Common myeloid progenitor, CD34-positive (primary cell): Measurements from ENCODE around the gene SLC4A11.
A peak's percentile ranks its signal among the peaks of the same experiment; 100 is the strongest.

Source experiments
- CTCF ChIA-PET: fragments of 350-600 bp; sonication (Branson Sonifier 250); formaldehyde crosslinking; loops from one replicate; lab custom pipeline; 2021; ENCODE audit warnings: antibody characterized with exemption; lab: Charles Lee
- POLR2A ChIA-PET: fragments of 350-600 bp; sonication (Branson Sonifier 250); formaldehyde crosslinking; loops from one replicate; lab custom pipeline; 2021; ENCODE audit warnings: antibody characterized with exemption; lab: Charles Lee
- DNase-seq, 3 donors: peaks; one replicate each; pipeline versions ENCODE4 v3.0.0 to v3.0.0-alpha.2; 2013
- H3K27ac ChIP-seq, 2 experiments: 1 replicate in 1 of 2; 2 replicates in 1 of 2; pipeline ENCODE4 v1.7.0; 2013; ENCODE audit warnings: inconsistent platforms in 2 of 2, low read length in 2 of 2, mild to moderate bottlenecking in 2 of 2, low read depth in 1 of 2, moderate library complexity in 1 of 2; ENCODE audit not compliant: severe bottlenecking in 2 of 2, insufficient read depth in 1 of 2, poor library complexity in 1 of 2
- H3K27me3 ChIP-seq, 5 experiments: replicated peaks in 2 of 5; 1 replicate in 3 of 5; 2 replicates in 2 of 5; pipeline versions ENCODE4 v1.6.1 to v1.7.0; 2013; ENCODE audit warnings: low read length in 4 of 5, mild to moderate bottlenecking in 2 of 5, moderate library complexity in 2 of 5, inconsistent platforms in 1 of 5; ENCODE audit not compliant: insufficient read depth in 5 of 5, control insufficient read depth in 4 of 5
- H3K36me3 ChIP-seq, 4 experiments: 1 replicate in 2 of 4; 2 replicates in 2 of 4; pipeline versions ENCODE4 v1.6.1 to v1.7.0; 2013; ENCODE audit warnings: low read length in 3 of 4, control low read depth in 1 of 4, mild to moderate bottlenecking in 1 of 4; ENCODE audit not compliant: control insufficient read depth in 4 of 4, insufficient read depth in 4 of 4
- H3K4me1 ChIP-seq, 4 experiments: 1 replicate in 3 of 4; 2 replicates in 1 of 4; pipeline versions ENCODE4 v1.6.1 to v1.7.1; 2013; ENCODE audit warnings: low read length in 3 of 4, mild to moderate bottlenecking in 3 of 4, control low read depth in 1 of 4, inconsistent platforms in 1 of 4, moderate library complexity in 1 of 4; ENCODE audit not compliant: control insufficient read depth in 4 of 4, insufficient read depth in 4 of 4; ENCODE audit errors: control extremely low read depth in 1 of 4
- H3K4me3 ChIP-seq, 7 experiments: 1 replicate in 4 of 7; 2 replicates in 3 of 7; pipeline versions ENCODE4 v1.5.1 to v1.7.0; 2013; ENCODE audit warnings: mild to moderate bottlenecking in 7 of 7, low read length in 6 of 7, moderate library complexity in 6 of 7, inconsistent platforms in 2 of 7, low read depth in 2 of 7, control low read depth in 1 of 7; ENCODE audit not compliant: insufficient read depth in 4 of 7, control insufficient read depth in 1 of 7; ENCODE audit errors: extremely low read depth in 1 of 7
- H3K9me3 ChIP-seq, 5 experiments: 1 replicate in 4 of 5; 2 replicates in 1 of 5; pipeline versions ENCODE4 v1.6.1 to v1.7.1; 2013; ENCODE audit warnings: low read length in 4 of 5, mild to moderate bottlenecking in 2 of 5, inconsistent platforms in 1 of 5, low read depth in 1 of 5, moderate library complexity in 1 of 5; ENCODE audit not compliant: control insufficient read depth in 4 of 5, insufficient read depth in 2 of 5; ENCODE audit errors: control extremely low read depth in 1 of 5
- WGBS: methylation state at CpG from one replicate; pipeline ENCODE4 v1.1.5; 2013; ENCODE audit not compliant: insufficient coverage; 5-methylcytosine and 5-hydroxymethylcytosine counted together

Gene SLC4A11

GRCh38 chr20:3237011-3237957, 1.7 kb downstream of the SLC4A11 start:
- DNase-seq = no peak
- Histone ChIP-seq H3K4me1 (peaks cover 0 to 25% (median 22%) of the 10 kb centered on the region in 4 experiments), H3K27me3 (peaks cover 0 to 73% (median 32%) of the 10 kb centered on the region in 5 experiments)

DNA sequence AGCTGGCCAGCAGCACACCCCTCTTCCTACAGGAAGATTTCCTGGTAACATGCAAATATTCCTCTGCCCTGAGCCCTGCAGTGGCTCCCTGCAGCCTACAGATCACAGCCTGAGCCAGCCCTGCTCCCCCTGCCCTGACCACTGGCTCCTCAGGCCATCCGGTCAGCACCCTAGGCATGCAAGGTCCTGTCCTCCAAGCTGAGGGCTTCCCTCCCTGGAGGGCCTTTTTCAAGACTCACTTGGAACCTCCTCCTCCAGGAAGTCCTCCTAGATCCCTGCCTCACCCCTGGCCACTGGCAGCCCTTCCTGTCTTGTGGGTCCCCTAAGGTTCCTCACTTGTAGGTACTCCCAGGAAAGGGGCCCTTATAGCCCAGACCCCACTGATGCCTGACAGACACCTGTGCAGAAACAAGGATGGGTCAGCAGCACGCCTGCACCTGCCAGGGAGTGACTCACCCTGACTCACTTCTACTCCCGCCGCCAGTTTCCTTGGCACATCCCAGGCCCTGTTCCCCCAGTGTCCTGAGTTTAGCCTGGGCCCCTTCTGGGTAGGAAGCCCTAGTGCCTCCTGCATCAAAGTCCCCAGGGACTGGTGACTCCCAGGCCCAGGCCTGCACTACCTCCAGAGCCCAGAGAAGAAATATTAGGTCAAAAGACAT, 3.2 kb downstream of the SLC4A11 start:
- POLR2A ChIA-PET = no interaction called here
- peaks cover 0 to 60% (median 27%) of the 10 kb centered on the region in 5 experiments for H3K27me3 ChIP-seq
- no peaks in the 10 kb centered on the region for H3K9me3 ChIP-seq
- no peak overlapping the region for H3K4me3 ChIP-seq
- no peaks in the 10 kb centered on the region for H3K36me3 ChIP-seq
- no peak overlapping the region for H3K27ac ChIP-seq
- H3K4me1 ChIP-seq = peaks cover 0 to 25% (median 22%) of the 10 kb centered on the region in 4 experiments
- 94% methylated on average over 3 of the region's 4 CpGs for WGBS
- DNase-seq = no peak
- CTCF ChIA-PET = interaction anchor here (0.9 to 1.5 kb wide), 3 partner anchors 18 to 36 kb away, joined by 3 read pairs; no protein-coding TSS in a partner anchor

More at GRCh38 chr20:3237011-3237957, 1.7 kb downstream of the SLC4A11 start:
- CTCF ChIA-PET = interaction anchor here (0.9 to 1.5 kb wide), 3 partner anchors 14 to 37 kb away, joined by 3 read pairs; no protein-coding TSS in a partner anchor
- H3K36me3 ChIP-seq = no peaks in the 10 kb centered on the region
- no peaks in the 10 kb centered on the region for H3K9me3 ChIP-seq
- peak overlapping the region in 1 of 7 experiments; percentile 73 for H3K4me3 ChIP-seq
- WGBS = 73% methylated on average over 22 of the region's 25 CpGs
- POLR2A ChIA-PET = no interaction called here
- H3K27ac ChIP-seq = no peak overlapping the region

- CTCF ChIA-PET = no interaction called here
- no peak overlapping the region for H3K27ac ChIP-seq
Observed at GRCh38 chr20:3233991-3234498, 4.9 kb downstream of the SLC4A11 start.

DNA sequence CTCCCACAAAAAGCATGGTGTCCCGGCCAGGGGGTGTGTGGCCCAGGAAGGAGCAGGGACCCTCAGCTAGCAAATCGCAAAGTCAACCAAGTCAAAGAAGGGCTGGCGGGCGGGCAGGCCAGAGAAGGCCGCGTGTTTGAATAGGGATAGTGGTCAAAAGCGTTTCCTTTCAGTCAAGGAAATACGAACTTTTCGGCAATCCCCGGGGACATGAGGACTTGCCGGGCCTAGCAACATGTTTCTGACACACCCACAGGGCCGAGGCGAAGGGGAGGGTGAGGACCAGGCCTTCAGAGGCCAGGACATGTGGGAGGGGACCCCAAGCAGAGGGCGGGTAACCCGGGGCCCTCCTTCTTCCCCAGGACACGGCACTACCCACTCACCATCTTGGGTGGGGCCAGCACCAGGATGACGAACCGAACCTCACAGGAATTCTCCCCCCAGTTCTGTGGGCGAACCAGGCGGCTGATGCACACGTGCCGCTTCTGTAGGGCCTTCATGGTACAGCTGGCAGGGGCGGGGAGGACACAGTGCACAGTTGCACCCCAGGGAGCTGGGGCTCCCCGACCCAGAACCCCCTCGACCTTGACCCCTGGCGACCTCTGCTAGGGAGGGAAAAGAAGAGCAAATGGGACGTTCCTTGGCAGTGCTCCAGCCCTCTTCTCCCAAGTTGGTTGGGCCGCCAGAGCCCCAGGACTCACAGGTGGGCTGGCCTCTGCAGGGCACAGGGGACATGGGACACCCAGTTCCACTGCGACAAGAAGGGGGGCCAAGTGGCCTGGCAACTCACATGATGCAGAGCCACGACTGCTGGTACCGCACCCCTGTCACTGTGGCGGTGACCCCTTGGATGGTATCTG, 5.6 kb downstream of the SLC4A11 start:
- Histone ChIP-seq H3K9me3 (no peaks in the 10 kb centered on the region), H3K27ac (no peak overlapping the region), H3K27me3 (peaks cover 0 to 36% (median 15%) of the 10 kb centered on the region in 5 experiments), H3K4me1 (peaks cover 0 to 8% (median 7%) of the 10 kb centered on the region in 4 experiments), H3K4me3 (no peak overlapping the region), H3K36me3 (no peaks in the 10 kb centered on the region)
- WGBS = 91% methylated on average over 31 of the region's 32 CpGs
- CTCF ChIA-PET = no interaction called here
- POLR2A ChIA-PET = no interaction called here
- no peak for DNase-seq

More at GRCh38 chr20:3233991-3234498, 4.9 kb downstream of the SLC4A11 start:
- peaks cover 0 to 15% (median 12%) of the 10 kb centered on the region in 4 experiments for H3K4me1 ChIP-seq
- DNase-seq = no peak
- H3K9me3 ChIP-seq = no peaks in the 10 kb centered on the region
- peaks cover 0 to 43% (median 15%) of the 10 kb centered on the region in 5 experiments for H3K27me3 ChIP-seq
- POLR2A ChIA-PET = no interaction called here
- no peaks in the 10 kb centered on the region for H3K36me3 ChIP-seq
- 96% methylated on average over 23 of the region's 25 CpGs for WGBS
- no peak overlapping the region for H3K4me3 ChIP-seq

GRCh38 chr20:3231889-3232588, 7.0 kb downstream of the SLC4A11 start:
- DNase-seq = no peak
- peaks cover 0 to 4% (median under 1%) of the 10 kb centered on the region in 4 experiments for H3K36me3 ChIP-seq
- H3K27me3 ChIP-seq = peaks cover 0 to 23% (median 7%) of the 10 kb centered on the region in 5 experiments
- WGBS = 97% methylated on average over 12 of the region's 15 CpGs
- H3K4me3 ChIP-seq = no peak overlapping the region
- CTCF ChIA-PET = interaction anchor here (1.1 kb wide), 1 partner anchor 11 kb away, joined by 3 read pairs; no protein-coding TSS in a partner anchor
- no peaks in the 10 kb centered on the region for H3K9me3 ChIP-seq
- POLR2A ChIA-PET = interaction anchor here (0.7 kb wide), 1 partner anchor 480 kb away, joined by 3 read pairs; no protein-coding TSS in a partner anchor
- H3K27ac ChIP-seq = no peak overlapping the region
- H3K4me1 ChIP-seq = no peaks in the 10 kb centered on the region

- no peaks in the 10 kb centered on the region for H3K9me3 ChIP-seq
- WGBS = 93% methylated on average over 19 of the region's 21 CpGs
- no peak for DNase-seq
- H3K27me3 ChIP-seq = peaks cover 0 to 15% (median 3%) of the 10 kb centered on the region in 5 experiments
- H3K4me1 ChIP-seq = no peaks in the 10 kb centered on the region
- H3K4me3 ChIP-seq = no peak overlapping the region
- CTCF ChIA-PET = interaction anchor here (0.6 to 1.1 kb wide), 2 partner anchors 10 to 460 kb away, joined by 3 to 4 read pairs; no protein-coding TSS in a partner anchor
- peaks cover 0 to 8% (median 3%) of the 10 kb centered on the region in 4 experiments for H3K36me3 ChIP-seq
- POLR2A ChIA-PET = no interaction called here
- no peak overlapping the region for H3K27ac ChIP-seq
Observed at GRCh38 chr20:3231116-3231515, 7.9 kb downstream of the SLC4A11 start.
